Measurements from ENCODE around the gene RECQL5.

Gene RECQL5

DNA sequence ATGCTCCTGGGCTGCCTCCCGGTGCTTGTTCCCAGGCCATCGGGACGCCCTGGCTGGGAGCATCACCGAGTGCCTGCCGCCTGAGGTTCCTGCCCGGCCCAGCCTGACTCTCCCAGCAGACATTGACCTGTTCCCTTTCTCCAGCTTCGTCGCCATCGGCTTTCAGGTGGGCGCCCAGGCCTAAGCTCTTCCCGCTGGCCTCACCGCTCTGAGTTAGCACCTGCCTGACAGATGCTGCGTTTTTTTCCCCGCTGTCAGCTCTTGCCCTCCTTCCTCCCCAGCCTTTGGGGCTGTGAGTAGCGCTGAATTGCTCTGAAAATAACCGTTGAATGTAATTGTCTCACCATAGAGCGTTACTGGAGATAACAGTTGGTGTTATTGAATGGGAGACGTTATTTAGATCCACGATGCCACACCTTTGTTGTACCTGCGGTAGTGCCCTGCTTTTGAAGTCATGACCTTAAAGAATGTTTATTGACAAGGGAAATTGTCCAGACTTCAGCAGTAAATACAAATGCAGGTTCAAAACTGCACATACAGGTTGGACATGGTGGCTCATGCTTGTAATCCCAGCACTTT is 55.0 kb downstream of the RECQL5 start:
- H3K27ac ChIP-seq = peak overlapping the region; percentile 68
- TF ChIP-seq, protein P1, sequence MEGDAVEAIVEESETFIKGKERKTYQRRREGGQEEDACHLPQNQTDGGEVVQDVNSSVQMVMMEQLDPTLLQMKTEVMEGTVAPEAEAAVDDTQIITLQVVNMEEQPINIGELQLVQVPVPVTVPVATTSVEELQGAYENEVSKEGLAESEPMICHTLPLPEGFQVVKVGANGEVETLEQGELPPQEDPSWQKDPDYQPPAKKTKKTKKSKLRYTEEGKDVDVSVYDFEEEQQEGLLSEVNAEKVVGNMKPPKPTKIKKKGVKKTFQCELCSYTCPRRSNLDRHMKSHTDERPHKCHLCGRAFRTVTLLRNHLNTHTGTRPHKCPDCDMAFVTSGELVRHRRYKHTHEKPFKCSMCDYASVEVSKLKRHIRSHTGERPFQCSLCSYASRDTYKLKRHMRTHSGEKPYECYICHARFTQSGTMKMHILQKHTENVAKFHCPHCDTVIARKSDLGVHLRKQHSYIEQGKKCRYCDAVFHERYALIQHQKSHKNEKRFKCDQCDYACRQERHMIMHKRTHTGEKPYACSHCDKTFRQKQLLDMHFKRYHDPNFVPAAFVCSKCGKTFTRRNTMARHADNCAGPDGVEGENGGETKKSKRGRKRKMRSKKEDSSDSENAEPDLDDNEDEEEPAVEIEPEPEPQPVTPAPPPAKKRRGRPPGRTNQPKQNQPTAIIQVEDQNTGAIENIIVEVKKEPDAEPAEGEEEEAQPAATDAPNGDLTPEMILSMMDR (conservative IDR thresholded peaks at IDR 0.05) = no peak
- no peak for TF ChIP-seq ZFX (IDR thresholded peaks at IDR 0.05)

DNA sequence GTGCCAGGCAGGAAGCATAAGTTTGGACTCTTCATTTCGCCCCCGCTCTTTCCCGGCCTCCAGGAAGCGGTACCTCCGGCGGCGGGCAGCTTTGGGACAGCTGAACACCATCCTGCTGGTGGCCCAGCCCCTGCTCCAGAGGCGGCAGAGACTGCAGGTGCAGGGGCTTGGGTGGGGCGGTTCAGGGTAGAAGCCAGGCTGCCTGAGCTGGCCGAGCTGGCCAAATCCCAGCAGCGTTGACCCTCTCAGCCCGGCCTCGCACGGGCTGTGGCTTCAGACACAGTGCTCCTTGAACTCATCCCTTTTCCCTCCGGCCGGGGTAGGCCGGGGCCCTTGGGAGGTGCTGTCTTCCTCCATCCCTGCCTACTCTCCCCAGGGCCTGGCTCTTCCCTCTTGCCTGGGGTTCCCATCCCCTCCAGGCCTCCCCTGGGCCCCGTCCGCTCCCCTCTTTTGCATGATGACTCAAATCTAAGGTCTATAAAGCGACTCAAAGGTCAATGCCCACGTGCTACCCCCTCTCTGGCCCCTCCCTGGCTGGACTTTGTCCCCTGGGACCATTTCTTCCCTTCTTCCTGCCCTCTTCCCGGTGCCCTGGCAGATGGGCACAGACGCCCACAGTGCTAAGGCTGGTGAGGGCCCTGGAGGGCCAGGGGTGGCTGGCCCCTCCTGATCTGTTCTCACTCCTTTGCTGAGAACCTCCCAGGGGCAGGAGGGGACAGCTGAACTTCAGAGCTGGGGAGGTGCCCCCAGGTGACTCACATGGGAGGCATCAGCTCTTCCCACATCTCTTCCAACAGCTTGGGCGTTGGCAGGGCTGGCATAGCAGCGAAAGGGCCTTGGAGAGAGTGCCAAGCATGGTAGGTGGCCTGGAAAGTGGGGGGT is 56.6 kb downstream of the RECQL5 start:
- no peak overlapping the region; the same call in 1 of the 2 replicates for H3K27ac ChIP-seq
- TF ChIP-seq ZFX (IDR thresholded peaks at IDR 0.05) = no peak
- TF ChIP-seq, protein P1 (conservative IDR thresholded peaks at IDR 0.05) = no peak

DNA sequence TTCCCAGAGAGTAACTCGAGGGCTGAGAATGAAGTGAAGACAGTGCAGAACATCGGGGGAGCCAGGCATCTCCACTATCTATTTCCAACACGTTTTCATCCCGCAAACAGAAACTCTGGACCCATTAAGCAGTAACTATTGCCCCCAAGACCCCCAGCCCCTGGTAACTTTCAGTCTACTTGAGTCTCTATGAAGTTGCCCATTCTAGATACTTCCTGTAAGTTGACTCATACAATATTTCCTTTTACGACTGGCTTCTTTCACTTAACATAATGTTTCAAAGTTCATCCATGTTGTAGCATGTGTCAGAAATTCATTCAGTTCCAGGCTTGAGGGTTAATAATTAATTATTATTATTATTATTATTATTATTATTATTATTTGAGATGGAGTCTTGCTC is 59.9 kb downstream of the RECQL5 start:
- H3K27ac ChIP-seq = no peak overlapping the region
- no peak for TF ChIP-seq ZFX (IDR thresholded peaks at IDR 0.05)
- TF ChIP-seq, protein P1 (conservative IDR thresholded peaks at IDR 0.05) = no peak

- TF ChIP-seq, protein P1 (conservative IDR thresholded peaks at IDR 0.05) = no peak
- TF ChIP-seq ZFX (IDR thresholded peaks at IDR 0.05) = no peak
- no peak overlapping the region for H3K27ac ChIP-seq
These were observed 61.2 kb downstream of the RECQL5 start for GRCh38 chr17:75605790-75606189.

DNA sequence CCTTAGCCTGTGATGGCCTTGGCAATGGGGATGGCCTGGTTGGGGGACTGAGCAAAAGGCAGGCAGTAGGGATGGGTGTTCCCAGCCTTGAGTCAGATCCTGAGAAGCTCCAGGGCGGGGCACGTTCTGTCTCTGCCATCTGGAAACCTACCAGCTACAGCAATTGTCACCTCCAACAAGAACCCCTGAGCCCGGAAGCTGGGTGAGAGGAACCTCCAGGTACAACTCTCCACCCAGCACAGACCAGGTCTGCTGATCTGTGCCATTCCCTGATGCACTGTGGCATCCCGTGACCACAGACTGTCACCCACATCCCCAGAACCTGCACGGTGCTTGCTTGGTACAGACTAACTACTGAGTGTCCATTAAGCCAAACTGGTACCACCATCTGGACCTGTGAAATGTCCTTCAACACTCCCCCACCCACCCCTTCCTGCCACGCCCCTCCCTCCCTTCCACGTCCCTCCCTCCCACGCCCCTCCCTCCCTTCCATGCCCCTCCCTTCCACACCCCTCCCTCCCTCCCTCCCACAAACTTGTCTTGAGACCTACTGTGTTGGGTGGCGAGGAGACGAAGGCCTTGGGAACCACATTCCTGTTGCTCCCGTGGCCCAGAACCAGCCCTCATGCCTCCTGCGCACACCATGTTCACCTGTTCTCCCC is 62.8 kb downstream of the RECQL5 start:
- TF ChIP-seq, protein P1 (conservative IDR thresholded peaks at IDR 0.05) = no peak
- no peak for TF ChIP-seq ZFX (IDR thresholded peaks at IDR 0.05)
- H3K27ac ChIP-seq = no peak overlapping the region

GRCh38 chr17:75603123-75603522 is 63.8 kb downstream of the RECQL5 start:
- no peak overlapping the region for H3K27ac ChIP-seq
- TF ChIP-seq, protein P1 (conservative IDR thresholded peaks at IDR 0.05) = no peak
- no peak for TF ChIP-seq ZFX (IDR thresholded peaks at IDR 0.05)

GRCh38 chr17:75602644-75603043 is 64.3 kb downstream of the RECQL5 start:
- TF ChIP-seq, protein P1 (conservative IDR thresholded peaks at IDR 0.05) = no peak
- TF ChIP-seq ZFX (IDR thresholded peaks at IDR 0.05) = no peak
- H3K27ac ChIP-seq = no peak overlapping the region

Data from C4-2B (cell line).